CD1c-positive myeloid dendritic cell (primary cell): ENCODE results near the gene RAB3GAP1.

Experiments
- DNase-seq: peaks from one replicate; pipeline ENCODE4 v3.0.0-alpha.2; 2016; ENCODE audit errors: extremely low spot score

RAB3GAP1 gene

GRCh38 chr2:135163901-135164300 lies 111.8 kb downstream of the RAB3GAP1 start:
- DNase-seq, result no peak

- DNase-seq, result no peak
Observed at GRCh38 chr2:135164431-135164830, 112.3 kb downstream of the RAB3GAP1 start.

- no peak for DNase-seq
Observed at GRCh38 chr2:135167273-135167672, 115.2 kb downstream of the RAB3GAP1 start.

- DNase-seq, result no peak
Observed at GRCh38 chr2:135168204-135168856, 116.2 kb downstream of the RAB3GAP1 start.

- DNase-seq, result no peak
Observed at GRCh38 chr2:135169900-135170753, 118.0 kb downstream of the RAB3GAP1 start.

GRCh38 chr2:135174049-135174809 lies 122.1 kb downstream of the RAB3GAP1 start:
- DNase-seq, result no peak

GRCh38 chr2:135174810-135175093 lies 122.7 kb downstream of the RAB3GAP1 start:
- no peak for DNase-seq

- DNase-seq, result no peak
Observed at GRCh38 chr2:135175177-135175576, 123.1 kb downstream of the RAB3GAP1 start.

GRCh38 chr2:135179689-135180088 lies 127.6 kb downstream of the RAB3GAP1 start:
- DNase-seq, result no peak

- DNase-seq, result no peak
Observed at GRCh38 chr2:135182190-135182589, 130.1 kb downstream of the RAB3GAP1 start.

- DNase-seq, result no peak
Observed at GRCh38 chr2:135182601-135183000, 130.5 kb downstream of the RAB3GAP1 start.

- no peak for DNase-seq
Observed at GRCh38 chr2:135183822-135184221, 131.7 kb downstream of the RAB3GAP1 start.

- DNase-seq, result no peak
Observed at GRCh38 chr2:135186054-135186453, 134.0 kb downstream of the RAB3GAP1 start.

GRCh38 chr2:135187270-135187669 lies 135.2 kb downstream of the RAB3GAP1 start:
- DNase-seq, result no peak

GRCh38 chr2:135189148-135189547 lies 137.1 kb downstream of the RAB3GAP1 start:
- DNase-seq, result no peak

GRCh38 chr2:135190799-135191198 lies 138.7 kb downstream of the RAB3GAP1 start:
- no peak for DNase-seq

GRCh38 chr2:135198481-135198880 lies 146.4 kb downstream of the RAB3GAP1 start:
- DNase-seq, result no peak

- DNase-seq, result no peak
Observed at GRCh38 chr2:135202751-135203150, 150.7 kb downstream of the RAB3GAP1 start.

GRCh38 chr2:135203944-135204343 lies 151.9 kb downstream of the RAB3GAP1 start:
- DNase-seq, result no peak

GRCh38 chr2:135208016-135208415 lies 155.9 kb downstream of the RAB3GAP1 start:
- no peak for DNase-seq

- no peak for DNase-seq
Observed at GRCh38 chr2:135212757-135213156, 160.7 kb downstream of the RAB3GAP1 start.

GRCh38 chr2:135218426-135218825 lies 166.3 kb downstream of the RAB3GAP1 start:
- no peak for DNase-seq

GRCh38 chr2:135219226-135219625 lies 167.1 kb downstream of the RAB3GAP1 start:
- DNase-seq, result no peak
